Measurements from ENCODE around the gene MBTPS2.

Gene MBTPS2

DNA sequence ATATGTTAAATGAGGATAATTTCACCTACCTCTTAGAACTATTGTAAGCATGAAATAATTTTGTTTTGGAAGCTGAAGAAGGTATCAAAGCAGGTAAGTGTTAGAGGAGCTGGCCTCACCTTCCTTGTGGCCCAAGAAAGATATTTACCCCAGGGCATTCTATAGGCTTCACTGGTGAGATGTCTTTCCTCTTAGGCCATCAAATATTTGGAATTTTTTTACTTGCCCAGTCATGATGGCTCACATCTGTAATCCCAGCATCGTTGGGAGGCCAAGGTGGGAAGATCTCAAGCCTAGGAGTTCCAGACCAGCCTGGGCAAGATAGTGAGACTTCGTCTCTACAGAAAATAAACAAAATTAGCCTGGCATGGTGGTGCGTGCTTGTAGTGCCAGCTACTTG, 95.0 kb downstream of the MBTPS2 start:
- DNase-seq (ENCODE audit: low read depth in 3 of 3), result no peak
